RWPE1 (cell line): ENCODE data around the gene INMT.
"Not testable (repeated sequence)": the region's sequence is repeated elsewhere in the genome, so short reads cannot be mapped to it uniquely, and the experiment has no call there.

Experiments
- CTCF ChIA-PET: fragments of 350-600 bp; sonication (Branson Sonifier 250); formaldehyde crosslinking; extraction: SDS; loops from one replicate; lab custom pipeline; 2021; lab: Yijun Ruan, JAX
- POLR2A ChIA-PET: fragments of 400-600 bp; formaldehyde crosslinking; extraction: SDS; loops from one replicate; lab custom pipeline; 2020; ENCODE audit warnings: antibody characterized with exemption; ENCODE audit not compliant: low non-redundant PET; lab: Yijun Ruan, JAX
- DNase-seq: peaks from one replicate; pipeline ENCODE4 v3.0.0; 2012; ENCODE audit warnings: low spot score
- H3K27ac ChIP-seq: fragments of 450-650 bp; 2 replicates; pipeline ENCODE4 v1.5.1; 2017
- TF ChIP-seq, protein P1 (sequence below): fragments of 450-650 bp; conservative IDR thresholded peaks from 2 replicates; pipeline ENCODE4 v1.5.1; 2017; ENCODE audit warnings: low read depth, mild to moderate bottlenecking

Gene INMT

DNA sequence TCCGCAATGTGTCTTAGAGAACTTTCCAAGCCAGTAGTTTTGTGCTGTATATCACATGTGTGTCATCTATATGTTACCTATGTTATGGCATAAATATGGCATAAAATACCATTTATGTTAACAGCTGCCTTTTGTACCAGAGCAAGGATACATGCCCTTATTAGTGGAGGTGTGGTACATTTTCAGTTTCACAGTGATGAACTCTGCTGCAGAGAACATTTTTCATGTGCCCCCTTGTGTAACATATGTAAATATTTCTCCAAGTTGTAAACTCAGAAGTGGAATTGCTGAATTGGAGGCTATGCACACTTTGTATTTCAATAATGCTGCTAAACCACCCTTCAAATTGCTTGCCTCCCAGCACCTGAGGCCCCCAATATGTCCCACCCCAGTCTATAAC, 37.8 kb upstream of the INMT start:
- POLR2A ChIA-PET = no interaction called here
- CTCF ChIA-PET = no interaction called here
- DNase-seq = no peak
- no peak overlapping the region for H3K27ac ChIP-seq
- TF ChIP-seq, protein P1, sequence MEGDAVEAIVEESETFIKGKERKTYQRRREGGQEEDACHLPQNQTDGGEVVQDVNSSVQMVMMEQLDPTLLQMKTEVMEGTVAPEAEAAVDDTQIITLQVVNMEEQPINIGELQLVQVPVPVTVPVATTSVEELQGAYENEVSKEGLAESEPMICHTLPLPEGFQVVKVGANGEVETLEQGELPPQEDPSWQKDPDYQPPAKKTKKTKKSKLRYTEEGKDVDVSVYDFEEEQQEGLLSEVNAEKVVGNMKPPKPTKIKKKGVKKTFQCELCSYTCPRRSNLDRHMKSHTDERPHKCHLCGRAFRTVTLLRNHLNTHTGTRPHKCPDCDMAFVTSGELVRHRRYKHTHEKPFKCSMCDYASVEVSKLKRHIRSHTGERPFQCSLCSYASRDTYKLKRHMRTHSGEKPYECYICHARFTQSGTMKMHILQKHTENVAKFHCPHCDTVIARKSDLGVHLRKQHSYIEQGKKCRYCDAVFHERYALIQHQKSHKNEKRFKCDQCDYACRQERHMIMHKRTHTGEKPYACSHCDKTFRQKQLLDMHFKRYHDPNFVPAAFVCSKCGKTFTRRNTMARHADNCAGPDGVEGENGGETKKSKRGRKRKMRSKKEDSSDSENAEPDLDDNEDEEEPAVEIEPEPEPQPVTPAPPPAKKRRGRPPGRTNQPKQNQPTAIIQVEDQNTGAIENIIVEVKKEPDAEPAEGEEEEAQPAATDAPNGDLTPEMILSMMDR = no peak

DNA sequence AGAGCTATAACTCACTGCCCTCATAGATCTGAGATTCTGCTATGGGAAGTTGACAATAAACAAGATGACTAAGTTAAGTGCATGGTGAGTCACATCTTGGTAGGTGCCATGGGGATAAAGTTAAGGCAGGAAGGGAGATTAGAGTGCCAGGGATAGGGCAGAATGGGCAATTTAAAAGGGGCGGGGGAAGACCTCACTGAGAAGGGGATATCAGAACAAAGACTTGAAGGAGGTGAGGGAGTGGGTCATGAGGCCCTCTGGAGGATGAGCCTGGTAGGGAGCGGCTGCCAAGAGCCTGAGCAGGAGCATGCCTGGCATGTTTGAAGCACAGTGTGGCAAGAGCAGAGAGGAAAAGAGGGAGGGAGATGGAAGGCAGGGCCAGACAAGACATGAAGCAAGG, 34.8 kb upstream of the INMT start:
- TF ChIP-seq, protein P1 = no peak
- peak; percentile 73 for DNase-seq
- H3K27ac ChIP-seq = no peak overlapping the region
- POLR2A ChIA-PET = no interaction called here
- CTCF ChIA-PET = interaction anchor here (0.7 to 1.4 kb wide), 3 partner anchors 9 to 519 kb away, joined by 3 to 6 read pairs (median 4); partner anchors contain the start of gene CRHR2

DNA sequence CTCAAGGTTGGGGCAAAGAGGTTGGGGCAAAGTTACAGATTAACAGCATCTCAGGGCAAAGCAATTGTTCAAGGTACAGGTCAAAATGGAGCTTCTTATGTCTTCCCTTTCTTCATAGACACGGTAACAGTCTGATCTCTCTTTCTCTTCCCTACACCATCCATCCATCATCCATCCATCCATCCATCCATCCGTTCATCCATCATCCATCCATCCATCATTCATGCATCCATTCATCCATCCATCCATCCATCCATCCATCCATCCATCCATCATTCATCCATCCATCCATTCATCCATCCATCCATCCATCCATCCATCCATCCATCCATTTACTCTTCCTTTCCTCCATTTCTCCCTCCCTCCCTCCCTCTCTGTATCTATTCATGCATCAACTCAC, 32.5 kb upstream of the INMT start:
- POLR2A ChIA-PET, H3K27ac ChIP-seq, CTCF ChIA-PET, DNase-seq: not testable (repeated sequence)

DNA sequence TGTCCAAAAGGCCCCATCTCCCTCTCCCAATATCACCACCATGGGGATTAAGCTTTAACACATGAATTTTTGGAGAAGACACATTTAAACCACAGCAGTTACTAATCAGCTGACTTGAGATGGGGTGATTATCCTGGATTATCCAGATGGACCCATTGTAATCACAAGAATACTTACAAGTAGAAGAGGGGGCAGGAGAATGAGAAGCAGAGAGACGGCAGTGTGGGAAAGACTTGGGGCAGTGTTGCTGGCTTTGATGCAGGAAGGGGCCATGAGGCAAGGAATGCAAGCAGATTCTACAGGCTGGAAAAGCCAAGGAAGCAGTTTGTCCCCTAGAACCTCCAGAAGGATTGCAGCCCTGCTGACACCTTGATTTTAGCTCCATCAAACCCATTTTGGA, 30.7 kb upstream of the INMT start:
- ChIA-PET POLR2A (no interaction called here), CTCF (no interaction called here)
- no peak for DNase-seq
- H3K27ac ChIP-seq = no peak overlapping the region
- TF ChIP-seq, protein P1 = no peak

DNA sequence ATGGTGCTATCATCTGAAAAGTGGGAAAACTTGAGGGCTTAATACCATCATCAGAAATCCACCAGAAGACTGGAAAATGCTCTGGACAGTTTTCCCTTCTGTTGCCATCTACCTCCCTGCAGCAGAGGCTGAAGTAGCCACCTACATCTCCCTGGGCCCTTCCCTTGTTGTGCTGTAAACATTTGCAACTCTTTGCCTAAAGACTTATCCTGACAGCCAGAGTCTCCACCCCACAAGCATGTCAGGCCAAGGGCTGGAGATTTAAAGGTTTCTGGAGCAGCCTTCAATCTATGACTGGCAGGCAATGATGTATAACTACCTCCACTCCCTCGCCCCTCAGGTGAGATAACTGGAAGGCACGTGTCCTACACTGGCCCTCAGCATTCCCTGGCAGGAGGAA, 29.7 kb upstream of the INMT start:
- DNase-seq = no peak
- POLR2A ChIA-PET = no interaction called here
- H3K27ac ChIP-seq = no peak overlapping the region
- CTCF ChIA-PET = no interaction called here
- TF ChIP-seq, protein P1 = no peak

DNA sequence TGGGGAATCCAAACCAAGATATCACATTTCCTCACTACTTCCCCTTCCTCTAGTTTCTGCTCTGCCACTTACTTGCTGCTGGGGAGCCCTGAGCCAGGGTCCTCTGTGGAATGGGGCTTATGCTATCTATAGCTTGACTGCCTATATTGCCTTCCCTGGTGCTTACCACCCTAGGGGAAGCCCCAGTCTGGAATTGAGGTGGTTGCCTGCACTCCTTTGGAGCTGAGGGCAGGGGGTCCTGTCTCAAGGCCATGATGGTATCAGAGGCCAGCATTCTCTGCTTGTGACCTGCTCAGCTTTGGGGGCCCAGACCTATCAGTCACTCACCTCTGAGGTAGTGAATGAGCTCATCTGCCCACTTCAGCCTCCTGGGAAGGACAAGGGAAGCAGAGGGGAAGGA, 29.3 kb upstream of the INMT start:
- TF ChIP-seq, protein P1 = no peak
- POLR2A ChIA-PET = no interaction called here
- H3K27ac ChIP-seq = no peak overlapping the region
- DNase-seq = no peak
- CTCF ChIA-PET = interaction anchor here (0.6 to 1.1 kb wide), 2 partner anchors 17 to 18 kb away, joined by 3 read pairs; no protein-coding TSS in a partner anchor

DNA sequence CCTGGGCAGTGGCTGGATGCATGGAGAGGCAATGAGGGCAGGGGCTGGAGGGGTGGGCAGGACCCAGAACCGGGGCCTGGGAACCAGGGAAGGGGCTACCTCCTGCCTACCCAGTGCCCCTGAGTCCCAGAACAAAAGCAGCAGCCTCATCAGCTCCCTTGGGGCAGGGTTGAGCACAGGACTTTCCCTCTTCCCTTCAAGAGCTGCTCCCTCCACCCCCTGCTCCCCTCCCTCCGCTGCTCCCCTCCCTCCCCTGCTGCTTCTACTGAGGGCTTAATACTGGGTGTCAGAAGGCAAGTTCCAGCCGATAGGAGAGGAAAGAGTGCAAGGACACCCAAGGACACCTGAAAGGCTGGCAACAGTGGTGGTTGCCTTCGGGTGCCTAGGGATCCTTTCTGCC, 28.2 kb upstream of the INMT start:
- no peak overlapping the region for H3K27ac ChIP-seq
- POLR2A ChIA-PET = no interaction called here
- TF ChIP-seq, protein P1 = no peak
- DNase-seq = no peak
- CTCF ChIA-PET = interaction anchor here (1.1 kb wide), 1 partner anchor 17 kb away, joined by 3 read pairs; no protein-coding TSS in a partner anchor
